ENCODE results near the gene BCL6B.

- TF ChIP-seq CTCF (IDR thresholded peaks at IDR 0.05) (no peak), POLR2A (IDR thresholded peaks at IDR 0.05) (no peak)
Observed at GRCh38 chr17:7056386-7056785, 33.5 kb downstream of the BCL6B start.

All from heart left ventricle (tissue), 13 donors.